Erythroblast (primary cell): ENCODE measurements around the gene MPPED1.

Experiments used
- GATA1 ChIP-seq: IDR thresholded peaks from 2 replicates; pipeline ENCODE4 v1.6.1; 2011; ENCODE audit warnings: low read depth, mild to moderate bottlenecking, control low read depth, low read length, moderate library complexity
- POLR2A ChIP-seq: IDR thresholded peaks from 2 replicates; pipeline ENCODE4 v1.6.1; 2011; ENCODE audit warnings: mild to moderate bottlenecking, low read length

DNA sequence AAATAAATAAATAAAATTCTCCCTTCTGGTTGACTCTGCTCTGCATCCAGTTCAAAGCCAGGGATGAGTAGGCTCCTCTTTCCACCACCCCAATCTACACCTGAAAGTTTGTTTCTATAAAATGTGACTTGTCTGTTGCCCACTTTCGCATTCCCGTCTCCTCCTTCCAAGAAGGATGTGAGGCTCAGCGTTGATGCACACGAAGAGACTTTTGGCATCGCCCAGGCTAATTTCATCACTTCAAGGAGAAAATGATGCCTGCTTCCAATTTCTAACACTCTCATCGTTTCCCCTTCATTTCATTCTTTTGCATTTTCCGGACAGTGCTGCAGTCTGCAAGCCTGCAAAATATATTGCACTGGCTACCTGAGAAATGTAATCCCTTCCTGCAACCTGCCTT, 3.9 kb downstream of the MPPED1 start:
- TF ChIP-seq POLR2A: no peak
- TF ChIP-seq GATA1: no peak
